T-helper 2 cell treated with Interferon-gamma antibody and Interleukin-4, amounts not matched to agents 100 ng/mL and 5 ng/mL, for 36 hours (primary cell): ENCODE measurements around the gene GAS7. TPM values are rescaled to one million over a fixed set of nuclear protein-coding genes. Genes with fewer than 3 reads are reported as not detected.
"Not testable (repeated sequence)": the region's sequence is repeated elsewhere in the genome, so short reads cannot be mapped to it uniquely, and the experiment has no call there.

Experiments used
- intact Hi-C: fragments of 100-400 bp; cut with micrococcal nuclease; formaldehyde crosslinking; loops from one replicate; pipeline ENCODE4 v1.15.1; 2023
- total RNA-seq: library from RNA; stranded (reverse); gene quantifications from 2 replicates; pipeline ENCODE4 v1.2.3, GENCODE V29; 2022

Gene GAS7
- total RNA-seq, 1 donor from 2014 or later = 0.30 TPM

GRCh38 chr17:9922012-9922848 lies 276.2 kb downstream of the GAS7 start:
- intact Hi-C loops = no loop called here

GRCh38 chr17:9921216-9921615 lies 277.2 kb downstream of the GAS7 start:
- intact Hi-C loops = not testable (repeated sequence)

GRCh38 chr17:9918804-9919352 lies 279.5 kb downstream of the GAS7 start:
- intact Hi-C loops = no loop called here

GRCh38 chr17:9918352-9918751 lies 280.1 kb downstream of the GAS7 start:
- intact Hi-C loops = no loop called here

GRCh38 chr17:9917801-9918200 lies 280.6 kb downstream of the GAS7 start:
- intact Hi-C loops = no loop called here

GRCh38 chr17:9917131-9917530 lies 281.3 kb downstream of the GAS7 start:
- intact Hi-C loops = no loop called here

- intact Hi-C loops = no loop called here
Observed at GRCh38 chr17:9916108-9916507, 282.3 kb downstream of the GAS7 start.

GRCh38 chr17:9913476-9913875 lies 284.9 kb downstream of the GAS7 start:
- intact Hi-C loops = no loop called here

GRCh38 chr17:9912121-9913099 lies 286.0 kb downstream of the GAS7 start:
- intact Hi-C loops = no loop called here

GRCh38 chr17:9911089-9911488 lies 287.3 kb downstream of the GAS7 start:
- intact Hi-C loops = no loop called here

- intact Hi-C loops = no loop called here
Observed at GRCh38 chr17:9908649-9909042, 289.8 kb downstream of the GAS7 start.

GRCh38 chr17:9907883-9908648 lies 290.3 kb downstream of the GAS7 start:
- intact Hi-C loops = no loop called here

- intact Hi-C loops = no loop called here
Observed at GRCh38 chr17:9907131-9907530, 291.3 kb downstream of the GAS7 start.

- intact Hi-C loops = no loop called here
Observed at GRCh38 chr17:9906616-9907015, 291.8 kb downstream of the GAS7 start.

- intact Hi-C loops = no loop called here
Observed at GRCh38 chr17:9905902-9906301, 292.5 kb downstream of the GAS7 start.

GRCh38 chr17:9905078-9905415 lies 293.4 kb downstream of the GAS7 start, which contains the start of gene RCVRN:
Gene RCVRN, minus strand, starts transcription at chr17:9905271. Its CDS starts 91 bp downstream, at chr17:9905180.
- intact Hi-C loops = no loop called here

GRCh38 chr17:9904277-9905077 lies 293.9 kb downstream of the GAS7 start:
- intact Hi-C loops = no loop called here

- intact Hi-C loops = no loop called here
Observed at GRCh38 chr17:9902120-9902519, 296.3 kb downstream of the GAS7 start.

GRCh38 chr17:9900784-9901183 lies 297.6 kb downstream of the GAS7 start:
- intact Hi-C loops = no loop called here

GRCh38 chr17:9900044-9900594 lies 298.3 kb downstream of the GAS7 start:
- intact Hi-C loops = no loop called here
